ENCODE measurements around the gene ACVR1.

DNA sequence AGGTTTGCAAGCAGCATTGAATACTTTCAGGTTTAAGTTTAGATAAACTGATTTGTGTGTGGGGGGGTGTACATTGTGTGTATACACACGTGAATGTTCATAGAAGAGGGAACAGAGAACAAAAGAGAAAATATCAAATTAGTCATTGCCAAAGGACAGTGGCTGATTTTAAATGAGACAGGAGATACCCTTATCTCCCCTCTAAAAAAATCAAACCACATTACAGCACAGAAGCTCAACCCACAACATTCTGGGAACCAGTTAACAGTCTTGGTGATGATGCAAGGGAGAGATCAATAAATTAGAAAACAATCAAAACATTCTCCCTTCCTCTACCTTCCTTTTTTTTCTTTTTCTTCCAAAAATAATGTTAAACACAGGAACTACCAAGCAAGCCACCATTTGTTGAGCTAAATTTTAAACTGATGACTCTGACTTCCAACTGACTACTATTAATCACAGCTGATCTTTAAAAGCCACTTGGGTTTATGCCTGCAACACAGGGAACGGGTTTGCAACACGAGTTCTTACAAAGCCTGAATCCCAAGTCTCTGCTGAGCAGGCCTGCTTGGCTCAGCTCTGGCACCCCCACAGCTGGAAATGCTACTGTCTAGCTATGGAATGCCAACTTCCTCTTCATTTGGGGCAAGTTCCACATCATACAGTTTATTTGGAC, 128.3 kb downstream of the ACVR1 start:
- TF ChIP-seq, protein P1, sequence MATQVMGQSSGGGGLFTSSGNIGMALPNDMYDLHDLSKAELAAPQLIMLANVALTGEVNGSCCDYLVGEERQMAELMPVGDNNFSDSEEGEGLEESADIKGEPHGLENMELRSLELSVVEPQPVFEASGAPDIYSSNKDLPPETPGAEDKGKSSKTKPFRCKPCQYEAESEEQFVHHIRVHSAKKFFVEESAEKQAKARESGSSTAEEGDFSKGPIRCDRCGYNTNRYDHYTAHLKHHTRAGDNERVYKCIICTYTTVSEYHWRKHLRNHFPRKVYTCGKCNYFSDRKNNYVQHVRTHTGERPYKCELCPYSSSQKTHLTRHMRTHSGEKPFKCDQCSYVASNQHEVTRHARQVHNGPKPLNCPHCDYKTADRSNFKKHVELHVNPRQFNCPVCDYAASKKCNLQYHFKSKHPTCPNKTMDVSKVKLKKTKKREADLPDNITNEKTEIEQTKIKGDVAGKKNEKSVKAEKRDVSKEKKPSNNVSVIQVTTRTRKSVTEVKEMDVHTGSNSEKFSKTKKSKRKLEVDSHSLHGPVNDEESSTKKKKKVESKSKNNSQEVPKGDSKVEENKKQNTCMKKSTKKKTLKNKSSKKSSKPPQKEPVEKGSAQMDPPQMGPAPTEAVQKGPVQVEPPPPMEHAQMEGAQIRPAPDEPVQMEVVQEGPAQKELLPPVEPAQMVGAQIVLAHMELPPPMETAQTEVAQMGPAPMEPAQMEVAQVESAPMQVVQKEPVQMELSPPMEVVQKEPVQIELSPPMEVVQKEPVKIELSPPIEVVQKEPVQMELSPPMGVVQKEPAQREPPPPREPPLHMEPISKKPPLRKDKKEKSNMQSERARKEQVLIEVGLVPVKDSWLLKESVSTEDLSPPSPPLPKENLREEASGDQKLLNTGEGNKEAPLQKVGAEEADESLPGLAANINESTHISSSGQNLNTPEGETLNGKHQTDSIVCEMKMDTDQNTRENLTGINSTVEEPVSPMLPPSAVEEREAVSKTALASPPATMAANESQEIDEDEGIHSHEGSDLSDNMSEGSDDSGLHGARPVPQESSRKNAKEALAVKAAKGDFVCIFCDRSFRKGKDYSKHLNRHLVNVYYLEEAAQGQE (IDR thresholded peaks at IDR 0.05; ENCODE audit: low read depth, low read length) = no peak
- TF ChIP-seq, protein P2, sequence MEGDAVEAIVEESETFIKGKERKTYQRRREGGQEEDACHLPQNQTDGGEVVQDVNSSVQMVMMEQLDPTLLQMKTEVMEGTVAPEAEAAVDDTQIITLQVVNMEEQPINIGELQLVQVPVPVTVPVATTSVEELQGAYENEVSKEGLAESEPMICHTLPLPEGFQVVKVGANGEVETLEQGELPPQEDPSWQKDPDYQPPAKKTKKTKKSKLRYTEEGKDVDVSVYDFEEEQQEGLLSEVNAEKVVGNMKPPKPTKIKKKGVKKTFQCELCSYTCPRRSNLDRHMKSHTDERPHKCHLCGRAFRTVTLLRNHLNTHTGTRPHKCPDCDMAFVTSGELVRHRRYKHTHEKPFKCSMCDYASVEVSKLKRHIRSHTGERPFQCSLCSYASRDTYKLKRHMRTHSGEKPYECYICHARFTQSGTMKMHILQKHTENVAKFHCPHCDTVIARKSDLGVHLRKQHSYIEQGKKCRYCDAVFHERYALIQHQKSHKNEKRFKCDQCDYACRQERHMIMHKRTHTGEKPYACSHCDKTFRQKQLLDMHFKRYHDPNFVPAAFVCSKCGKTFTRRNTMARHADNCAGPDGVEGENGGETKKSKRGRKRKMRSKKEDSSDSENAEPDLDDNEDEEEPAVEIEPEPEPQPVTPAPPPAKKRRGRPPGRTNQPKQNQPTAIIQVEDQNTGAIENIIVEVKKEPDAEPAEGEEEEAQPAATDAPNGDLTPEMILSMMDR (IDR thresholded peaks at IDR 0.05) = no peak
- no peak for TF ChIP-seq FOXJ3 (CRISPR knock-in tag; IDR thresholded peaks at IDR 0.05)
- no peak for TF ChIP-seq POLR2AphosphoS5 (IDR thresholded peaks at IDR 0.05; ENCODE audit: low read depth, low read length)

All from SK-N-SH (cell line).